Prostate gland (tissue), 2 donors: Measurements from ENCODE around the gene PSMD13.

Source experiments
- CTCF ChIP-seq, 4 experiments: fragments of 200-600 bp in 2 of 4; fragments of 450-650 bp in 2 of 4; sonication (generic) in 2 of 4; IDR thresholded peaks; 1 replicate in 3 of 4; 2 replicates in 1 of 4; pipeline ENCODE4 v1.5.1; 2016 to 2019; ENCODE audit warnings: antibody characterized with exemption in 4 of 4, mild to moderate bottlenecking in 2 of 4, moderate library complexity in 2 of 4
- POLR2AphosphoS5 ChIP-seq: sonication (generic); formaldehyde crosslinking; IDR thresholded peaks from one replicate; pipeline ENCODE4 v1.6.1; 2017; ENCODE audit warnings: antibody characterized with exemption

GRCh38 chr11:202490-202889, 34.3 kb upstream of the PSMD13 start:
- TF ChIP-seq POLR2AphosphoS5 = no peak
- TF ChIP-seq CTCF (IDR thresholded peaks at IDR 0.05) = no peak
